Measurements from ENCODE around the gene TMEM208.

- TF ChIP-seq, protein P1, sequence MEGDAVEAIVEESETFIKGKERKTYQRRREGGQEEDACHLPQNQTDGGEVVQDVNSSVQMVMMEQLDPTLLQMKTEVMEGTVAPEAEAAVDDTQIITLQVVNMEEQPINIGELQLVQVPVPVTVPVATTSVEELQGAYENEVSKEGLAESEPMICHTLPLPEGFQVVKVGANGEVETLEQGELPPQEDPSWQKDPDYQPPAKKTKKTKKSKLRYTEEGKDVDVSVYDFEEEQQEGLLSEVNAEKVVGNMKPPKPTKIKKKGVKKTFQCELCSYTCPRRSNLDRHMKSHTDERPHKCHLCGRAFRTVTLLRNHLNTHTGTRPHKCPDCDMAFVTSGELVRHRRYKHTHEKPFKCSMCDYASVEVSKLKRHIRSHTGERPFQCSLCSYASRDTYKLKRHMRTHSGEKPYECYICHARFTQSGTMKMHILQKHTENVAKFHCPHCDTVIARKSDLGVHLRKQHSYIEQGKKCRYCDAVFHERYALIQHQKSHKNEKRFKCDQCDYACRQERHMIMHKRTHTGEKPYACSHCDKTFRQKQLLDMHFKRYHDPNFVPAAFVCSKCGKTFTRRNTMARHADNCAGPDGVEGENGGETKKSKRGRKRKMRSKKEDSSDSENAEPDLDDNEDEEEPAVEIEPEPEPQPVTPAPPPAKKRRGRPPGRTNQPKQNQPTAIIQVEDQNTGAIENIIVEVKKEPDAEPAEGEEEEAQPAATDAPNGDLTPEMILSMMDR (IDR thresholded peaks at IDR 0.05; ENCODE audit: low read depth, low read length, missing input control): no peak
- TF ChIP-seq, protein P2, sequence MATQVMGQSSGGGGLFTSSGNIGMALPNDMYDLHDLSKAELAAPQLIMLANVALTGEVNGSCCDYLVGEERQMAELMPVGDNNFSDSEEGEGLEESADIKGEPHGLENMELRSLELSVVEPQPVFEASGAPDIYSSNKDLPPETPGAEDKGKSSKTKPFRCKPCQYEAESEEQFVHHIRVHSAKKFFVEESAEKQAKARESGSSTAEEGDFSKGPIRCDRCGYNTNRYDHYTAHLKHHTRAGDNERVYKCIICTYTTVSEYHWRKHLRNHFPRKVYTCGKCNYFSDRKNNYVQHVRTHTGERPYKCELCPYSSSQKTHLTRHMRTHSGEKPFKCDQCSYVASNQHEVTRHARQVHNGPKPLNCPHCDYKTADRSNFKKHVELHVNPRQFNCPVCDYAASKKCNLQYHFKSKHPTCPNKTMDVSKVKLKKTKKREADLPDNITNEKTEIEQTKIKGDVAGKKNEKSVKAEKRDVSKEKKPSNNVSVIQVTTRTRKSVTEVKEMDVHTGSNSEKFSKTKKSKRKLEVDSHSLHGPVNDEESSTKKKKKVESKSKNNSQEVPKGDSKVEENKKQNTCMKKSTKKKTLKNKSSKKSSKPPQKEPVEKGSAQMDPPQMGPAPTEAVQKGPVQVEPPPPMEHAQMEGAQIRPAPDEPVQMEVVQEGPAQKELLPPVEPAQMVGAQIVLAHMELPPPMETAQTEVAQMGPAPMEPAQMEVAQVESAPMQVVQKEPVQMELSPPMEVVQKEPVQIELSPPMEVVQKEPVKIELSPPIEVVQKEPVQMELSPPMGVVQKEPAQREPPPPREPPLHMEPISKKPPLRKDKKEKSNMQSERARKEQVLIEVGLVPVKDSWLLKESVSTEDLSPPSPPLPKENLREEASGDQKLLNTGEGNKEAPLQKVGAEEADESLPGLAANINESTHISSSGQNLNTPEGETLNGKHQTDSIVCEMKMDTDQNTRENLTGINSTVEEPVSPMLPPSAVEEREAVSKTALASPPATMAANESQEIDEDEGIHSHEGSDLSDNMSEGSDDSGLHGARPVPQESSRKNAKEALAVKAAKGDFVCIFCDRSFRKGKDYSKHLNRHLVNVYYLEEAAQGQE (IDR thresholded peaks at IDR 0.05): no peak
- no peak for TF ChIP-seq FOXA2 (IDR thresholded peaks at IDR 0.05)
These were observed 42.4 kb upstream of the TMEM208 start for GRCh38 chr16:67184453-67184994.
